Activated T-helper 2 cell treated with anti-CD3 and anti-CD28 coated beads, Interferon-gamma antibody, Interleukin-2, Interleukin-4, amounts not matched to agents 10 μg/mL and 5 μg/mL and 100 μg/mL, durations not matched to agents 14 hours and 24 hours and 36 hours (primary cell): Measurements from ENCODE around the gene GPALPP1. TPM values are rescaled to one million over a fixed set of nuclear protein-coding genes. Genes with fewer than 3 reads are reported as not detected.
A peak's percentile ranks its signal among the peaks of the same experiment; 100 is the strongest.
"Not testable (repeated sequence)": the region's sequence is repeated elsewhere in the genome, so short reads cannot be mapped to it uniquely, and the experiment has no call there.

Experiments used
- DNase-seq: peaks from one replicate; pipeline ENCODE4 v3.0.0; 2021; ENCODE audit warnings: low spot score
- H3K27ac Mint-ChIP-seq: one replicate; pipeline ENCODE4 v1.8.0; 2021; ENCODE audit warnings: mixed read lengths
- H3K27me3 Mint-ChIP-seq: one replicate; pipeline ENCODE4 v1.8.0; 2021; ENCODE audit warnings: low read depth, mixed read lengths
- H3K36me3 Mint-ChIP-seq: one replicate; pipeline ENCODE4 v1.8.0; 2021; ENCODE audit warnings: low read depth, mixed read lengths
- H3K4me1 Mint-ChIP-seq: one replicate; pipeline ENCODE4 v1.8.0; 2021; ENCODE audit warnings: low read depth, mixed read lengths
- H3K4me3 Mint-ChIP-seq: one replicate; pipeline ENCODE4 v1.8.0; 2021; ENCODE audit warnings: low read depth, mild to moderate bottlenecking, moderate library complexity, mixed read lengths
- H3K9me3 Mint-ChIP-seq: one replicate; pipeline ENCODE4 v1.8.0; 2021; ENCODE audit warnings: mixed read lengths
- intact Hi-C: fragments of 100-400 bp; cut with micrococcal nuclease; formaldehyde crosslinking; loops from one replicate; pipeline ENCODE4 v1.15.1; 2023
- total RNA-seq: library from RNA; stranded (reverse); gene quantifications from 2 replicates; pipeline ENCODE4 v1.2.3, GENCODE V29; 2022

GPALPP1 gene
- total RNA-seq, 1 donor from 2014 or later, result 29.1 TPM

DNA sequence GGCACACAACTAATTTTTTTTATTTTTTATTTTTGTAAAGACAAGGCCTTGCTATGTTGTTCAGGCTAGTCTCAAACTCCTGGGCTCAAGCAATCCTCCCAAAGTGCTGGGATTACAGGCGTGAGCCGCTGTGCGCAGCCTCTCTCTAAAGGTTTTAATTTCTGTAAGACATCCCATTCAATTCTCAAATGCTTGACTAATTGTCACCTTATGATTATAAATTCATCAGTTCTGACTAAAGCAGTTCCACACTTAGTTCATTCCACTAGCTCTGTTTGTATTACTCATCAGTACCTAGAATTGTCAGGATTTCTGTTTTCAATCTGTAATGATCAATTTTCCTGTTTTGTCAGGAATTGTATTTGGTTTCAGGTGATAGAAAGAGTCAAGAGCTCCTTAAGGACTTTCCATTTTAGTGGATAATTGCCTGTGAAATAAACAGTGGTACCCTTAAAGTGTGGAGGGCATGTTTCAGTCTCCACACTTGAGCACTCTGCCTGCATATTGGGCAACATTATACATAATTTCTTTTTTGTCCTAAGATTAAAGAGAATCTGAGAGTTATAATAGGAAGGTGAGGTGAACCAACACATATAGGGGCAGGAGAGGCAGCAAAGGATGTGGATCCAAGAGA lies 27.6 kb downstream of the GPALPP1 start:
- H3K4me1 Mint-ChIP-seq, result no peaks in the 10 kb centered on the region
- H3K27me3 Mint-ChIP-seq, result no peaks in the 10 kb centered on the region
- no peak overlapping the region for H3K27ac Mint-ChIP-seq
- H3K4me3 Mint-ChIP-seq, result no peak overlapping the region
- peaks cover 30% of the 10 kb centered on the region for H3K36me3 Mint-ChIP-seq
- intact Hi-C loops, result no loop called here
- no peaks in the 10 kb centered on the region for H3K9me3 Mint-ChIP-seq
- no peak for DNase-seq

DNA sequence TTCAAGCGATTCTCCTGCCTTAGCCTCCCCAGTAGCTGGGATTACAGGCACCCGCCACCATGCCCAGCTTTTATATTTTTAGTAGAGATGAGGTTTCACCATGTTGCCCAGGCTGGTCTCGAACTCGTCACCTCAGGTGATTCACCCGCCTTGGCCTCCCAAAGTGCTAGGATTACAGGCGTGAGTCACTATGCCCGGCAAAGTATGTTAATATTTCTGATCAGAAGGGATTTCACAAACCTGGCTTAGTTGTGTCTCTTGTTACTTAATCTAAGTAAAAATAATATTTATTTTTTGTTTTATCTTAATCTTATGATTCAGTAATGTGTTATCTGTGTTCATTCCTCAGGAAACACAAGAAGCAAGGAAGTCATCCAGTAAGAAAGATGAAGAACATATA lies 30.6 kb downstream of the GPALPP1 start:
- DNase-seq, H3K4me1 Mint-ChIP-seq, H3K27me3 Mint-ChIP-seq, H3K4me3 Mint-ChIP-seq, H3K27ac Mint-ChIP-seq, H3K9me3 Mint-ChIP-seq, intact Hi-C loops: not testable (repeated sequence)
- peaks cover 32% of the 10 kb centered on the region for H3K36me3 Mint-ChIP-seq

DNA sequence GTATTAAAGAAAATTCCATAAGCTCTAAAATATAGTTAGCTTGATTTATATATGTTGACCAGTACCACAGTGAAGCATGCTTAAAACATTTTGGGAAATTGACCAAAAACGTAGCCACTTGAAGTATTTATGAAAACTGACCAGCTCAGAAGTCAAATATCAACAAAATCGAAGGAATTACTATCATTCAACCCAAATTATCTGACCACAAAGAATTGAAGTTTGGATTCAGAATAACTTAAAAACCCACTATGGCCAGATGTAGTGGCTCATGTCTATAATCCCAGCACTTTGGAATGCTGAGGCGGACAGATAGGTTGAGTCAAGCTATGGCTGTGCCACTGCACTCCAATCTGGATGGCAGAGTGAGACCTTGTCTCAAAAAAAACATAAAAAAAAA lies 31.9 kb downstream of the GPALPP1 start:
- intact Hi-C loops, result no loop called here
- Mint-ChIP-seq H3K9me3 (no peaks in the 10 kb centered on the region), H3K27me3 (no peaks in the 10 kb centered on the region), H3K4me3 (no peak overlapping the region), H3K27ac (no peak overlapping the region), H3K36me3 (peaks cover 28% of the 10 kb centered on the region), H3K4me1 (no peaks in the 10 kb centered on the region)
- no peak for DNase-seq

DNA sequence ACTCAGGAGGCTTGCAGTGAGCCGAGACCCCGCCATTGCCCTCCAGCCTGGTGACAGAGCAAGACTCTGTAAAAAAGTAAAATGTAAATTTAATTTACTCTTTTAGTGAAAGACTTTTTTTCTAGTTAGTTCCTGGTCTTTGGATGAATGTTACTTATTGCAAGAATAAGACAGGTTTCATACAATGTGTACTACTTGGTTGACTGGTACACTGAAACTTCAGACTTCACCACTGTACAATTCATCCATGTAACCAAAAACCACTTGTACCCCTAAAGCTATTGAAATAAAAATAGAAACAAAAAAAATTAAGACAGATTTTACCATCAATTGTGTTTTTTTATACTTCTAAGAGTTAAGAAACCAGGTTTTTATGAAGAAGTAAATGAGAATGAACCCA lies 35.5 kb downstream of the GPALPP1 start:
- Mint-ChIP-seq H3K9me3 (no peaks in the 10 kb centered on the region), H3K27me3 (no peaks in the 10 kb centered on the region), H3K4me1 (peaks cover 3% of the 10 kb centered on the region), H3K4me3 (no peak overlapping the region), H3K36me3 (peaks cover 35% of the 10 kb centered on the region), H3K27ac (no peak overlapping the region)
- intact Hi-C loops, result no loop called here
- DNase-seq, result no peak

DNA sequence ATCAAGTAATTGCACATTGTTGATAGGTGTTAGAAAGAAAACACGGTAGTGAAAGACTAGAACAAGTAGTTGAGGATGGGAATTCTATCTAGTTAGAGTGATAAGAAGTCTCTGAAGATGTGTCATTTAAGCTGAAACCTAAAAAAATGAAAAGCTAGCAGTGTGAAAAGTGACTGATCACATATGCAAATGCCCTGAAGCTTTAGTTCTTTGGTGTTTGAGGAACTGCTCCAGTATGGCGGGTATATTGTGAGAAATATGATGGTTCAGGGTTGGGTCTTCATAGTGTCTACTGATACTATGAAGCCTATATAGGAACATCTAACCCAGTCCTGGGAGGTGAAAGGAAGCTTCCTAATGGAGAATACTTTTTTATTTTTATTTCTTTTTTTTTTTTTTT lies 45.0 kb downstream of the GPALPP1 start:
- no peak for DNase-seq
- H3K27ac Mint-ChIP-seq, result no peak overlapping the region
- intact Hi-C loops, result no loop called here
- no peaks in the 10 kb centered on the region for H3K27me3 Mint-ChIP-seq
- peaks cover 10% of the 10 kb centered on the region for H3K36me3 Mint-ChIP-seq
- H3K4me1 Mint-ChIP-seq, result no peaks in the 10 kb centered on the region
- no peak overlapping the region for H3K4me3 Mint-ChIP-seq
- H3K9me3 Mint-ChIP-seq, result no peaks in the 10 kb centered on the region

DNA sequence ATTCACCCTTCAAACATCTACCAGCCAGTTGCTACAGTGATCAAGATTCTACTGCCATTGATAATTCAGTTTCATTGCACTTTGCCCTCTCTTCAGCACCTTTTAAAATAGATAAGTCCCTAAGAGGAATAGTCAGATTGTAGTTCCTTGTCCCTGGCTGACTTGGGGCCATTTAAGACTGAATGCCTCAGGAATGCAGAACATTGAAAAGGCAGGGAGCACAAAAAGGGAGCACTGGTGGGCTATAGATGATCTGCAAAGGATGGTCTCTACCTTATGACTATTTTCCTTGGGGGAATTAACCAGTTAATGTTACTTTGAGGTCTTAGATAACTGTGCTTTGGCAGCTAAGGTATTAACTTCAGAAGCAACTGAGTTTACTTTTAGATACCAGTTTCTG lies 46.9 kb downstream of the GPALPP1 start:
- intact Hi-C loops, result no loop called here
- Mint-ChIP-seq H3K36me3 (peaks cover 10% of the 10 kb centered on the region), H3K4me1 (no peaks in the 10 kb centered on the region), H3K4me3 (no peak overlapping the region), H3K27me3 (no peaks in the 10 kb centered on the region), H3K9me3 (no peaks in the 10 kb centered on the region), H3K27ac (no peak overlapping the region)
- DNase-seq, result no peak

DNA sequence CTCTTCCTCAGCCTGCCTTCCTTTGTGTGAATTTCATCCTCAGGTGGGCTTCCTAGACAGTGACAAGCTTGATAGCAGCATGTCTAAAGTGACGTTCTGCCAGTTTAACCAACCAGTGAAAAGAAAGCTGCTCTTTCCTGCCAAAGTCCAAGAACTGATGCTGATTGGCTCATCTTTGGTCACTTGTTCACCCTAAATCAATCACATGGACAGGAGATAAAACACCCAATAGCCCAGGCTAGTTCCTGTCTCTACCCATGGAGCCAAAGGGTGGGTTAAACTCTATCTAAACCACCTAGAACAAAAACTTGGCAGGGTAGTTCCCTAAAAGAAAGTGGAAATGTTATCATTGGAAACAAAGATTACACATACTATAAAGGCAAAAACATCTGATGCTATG lies 50.8 kb downstream of the GPALPP1 start:
- no peaks in the 10 kb centered on the region for H3K9me3 Mint-ChIP-seq
- no peaks in the 10 kb centered on the region for H3K4me1 Mint-ChIP-seq
- no peak overlapping the region for H3K4me3 Mint-ChIP-seq
- H3K27me3 Mint-ChIP-seq, result peaks cover 12% of the 10 kb centered on the region
- intact Hi-C loops, result no loop called here
- DNase-seq, result no peak
- H3K27ac Mint-ChIP-seq, result no peak overlapping the region
- no peaks in the 10 kb centered on the region for H3K36me3 Mint-ChIP-seq

DNA sequence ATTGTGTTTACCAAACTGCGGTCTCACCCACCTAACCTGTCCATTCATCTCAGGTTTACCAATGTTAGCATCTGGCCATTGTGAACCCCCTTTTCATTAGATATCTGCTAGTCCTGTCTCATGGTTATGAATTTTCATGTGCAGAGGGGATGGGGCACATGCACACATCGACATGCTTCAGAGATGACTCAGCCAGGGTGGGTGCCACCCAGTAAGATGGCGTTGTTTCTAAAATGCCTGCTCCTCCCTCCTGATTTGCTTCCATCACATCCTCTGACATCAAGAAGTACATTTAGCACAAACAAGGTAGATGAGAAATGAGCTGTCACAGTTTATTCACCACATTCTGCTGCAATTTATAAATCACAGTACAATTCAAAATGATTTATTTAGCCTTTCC lies 51.3 kb downstream of the GPALPP1 start:
- Mint-ChIP-seq H3K4me3 (no peak overlapping the region), H3K36me3 (no peaks in the 10 kb centered on the region), H3K9me3 (no peaks in the 10 kb centered on the region), H3K27me3 (peaks cover 12% of the 10 kb centered on the region), H3K4me1 (no peaks in the 10 kb centered on the region), H3K27ac (no peak overlapping the region)
- no peak for DNase-seq
- intact Hi-C loops, result no loop called here

DNA sequence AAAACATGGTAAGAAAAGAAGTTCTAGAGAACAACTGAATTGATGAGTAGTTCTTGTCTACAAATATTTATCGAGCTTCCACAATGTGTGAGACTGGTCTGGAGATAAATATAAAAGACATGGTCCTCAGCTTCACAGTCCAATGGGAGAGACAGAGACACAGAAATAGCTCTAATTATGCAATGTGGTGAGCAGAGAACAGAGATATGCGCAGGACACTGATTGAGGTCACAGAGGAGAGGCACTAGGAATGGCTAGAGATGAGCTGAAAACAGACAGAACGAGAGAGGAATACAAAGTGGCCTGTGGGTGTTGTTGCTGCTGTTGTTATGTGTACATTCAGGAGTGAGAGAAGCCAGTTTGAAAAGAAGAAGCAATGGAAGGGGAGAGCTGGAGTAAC lies 53.2 kb downstream of the GPALPP1 start:
- Mint-ChIP-seq H3K9me3 (no peaks in the 10 kb centered on the region), H3K27ac (no peak overlapping the region), H3K4me3 (no peak overlapping the region), H3K27me3 (peaks cover 26% of the 10 kb centered on the region), H3K36me3 (no peaks in the 10 kb centered on the region), H3K4me1 (peaks cover 4% of the 10 kb centered on the region)
- intact Hi-C loops, result no loop called here
- no peak for DNase-seq

DNA sequence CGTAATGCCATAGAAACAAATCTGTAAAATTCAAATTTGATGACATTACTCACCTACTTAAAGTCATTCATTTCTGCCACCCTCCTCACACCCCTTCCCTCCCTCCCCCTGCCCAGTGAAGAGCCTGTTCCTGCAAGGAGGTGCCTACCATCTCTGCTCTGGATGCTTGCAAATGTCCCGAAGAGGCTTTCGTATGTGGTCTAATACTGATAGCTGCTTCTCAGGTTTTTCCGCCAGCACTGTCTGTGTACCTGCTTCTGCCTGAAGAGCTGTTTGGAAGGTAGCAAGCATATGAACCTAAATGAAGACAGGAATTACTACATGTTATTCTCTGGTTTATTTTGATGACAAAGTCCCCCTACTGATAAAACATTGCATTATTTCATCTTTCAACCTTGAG lies 57.1 kb downstream of the GPALPP1 start:
- Mint-ChIP-seq H3K4me3 (peak overlapping the region; percentile 72), H3K4me1 (peaks cover 18% of the 10 kb centered on the region), H3K9me3 (no peaks in the 10 kb centered on the region), H3K27ac (no peak overlapping the region), H3K36me3 (no peaks in the 10 kb centered on the region), H3K27me3 (peaks cover 48% of the 10 kb centered on the region)
- intact Hi-C loops, result loop anchor here (2.0 to 5.0 kb wide), 2 partner anchors 161 to 348 kb away; no protein-coding TSS in a partner anchor
- DNase-seq, result no peak

DNA sequence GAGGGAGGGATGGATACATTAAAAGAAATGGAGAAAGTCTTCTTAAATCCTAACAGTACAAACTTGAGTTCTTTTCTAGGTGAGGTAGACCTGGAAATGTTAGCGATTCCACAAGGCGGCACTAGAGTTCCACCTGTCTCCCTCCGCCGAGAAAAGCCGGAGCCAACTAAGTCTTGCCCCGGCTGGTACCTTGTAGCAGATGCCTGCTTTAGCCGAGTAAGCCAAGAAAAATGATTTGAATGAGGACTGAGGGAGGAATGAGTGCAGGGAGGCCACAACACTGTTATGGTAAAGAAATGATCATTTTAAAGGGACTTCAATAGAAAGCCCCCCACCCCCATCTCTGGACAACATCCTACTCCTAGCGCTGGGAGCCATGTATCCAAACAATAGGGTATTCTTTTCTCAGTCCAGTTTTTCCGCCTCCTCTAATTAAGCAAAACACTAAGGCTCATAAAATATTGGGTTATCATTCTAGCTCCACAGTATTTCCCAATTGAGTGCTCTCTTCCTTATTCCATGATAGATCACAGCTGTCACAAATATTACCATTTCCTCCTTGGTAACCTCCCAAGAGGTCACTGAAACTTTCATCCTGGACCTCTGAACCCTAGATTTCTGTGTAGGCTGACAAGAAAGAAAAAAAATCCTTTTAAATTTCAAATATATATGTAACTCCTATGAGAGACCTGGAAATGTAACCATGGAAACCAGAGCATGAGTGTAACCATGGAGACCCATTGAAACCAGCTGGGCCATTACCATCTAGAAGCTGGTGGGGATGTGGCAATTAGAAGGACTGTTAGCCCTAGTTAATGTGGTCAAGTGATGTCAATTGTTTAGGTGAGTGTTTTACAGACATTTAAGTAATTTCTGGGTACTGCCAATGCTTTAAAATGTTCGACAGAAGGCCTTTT lies 58.3 kb downstream of the GPALPP1 start:
- DNase-seq, result peak; percentile 63
- Mint-ChIP-seq H3K9me3 (no peaks in the 10 kb centered on the region), H3K4me3 (peak overlapping the region; percentile 72), H3K27me3 (peaks cover 56% of the 10 kb centered on the region), H3K36me3 (no peaks in the 10 kb centered on the region), H3K4me1 (peaks cover 18% of the 10 kb centered on the region), H3K27ac (no peak overlapping the region)
- intact Hi-C loops, result loop anchor here (1.0 to 5.0 kb wide), 5 partner anchors 73 to 347 kb away; partner anchors contain the start of gene GTF2F2

DNA sequence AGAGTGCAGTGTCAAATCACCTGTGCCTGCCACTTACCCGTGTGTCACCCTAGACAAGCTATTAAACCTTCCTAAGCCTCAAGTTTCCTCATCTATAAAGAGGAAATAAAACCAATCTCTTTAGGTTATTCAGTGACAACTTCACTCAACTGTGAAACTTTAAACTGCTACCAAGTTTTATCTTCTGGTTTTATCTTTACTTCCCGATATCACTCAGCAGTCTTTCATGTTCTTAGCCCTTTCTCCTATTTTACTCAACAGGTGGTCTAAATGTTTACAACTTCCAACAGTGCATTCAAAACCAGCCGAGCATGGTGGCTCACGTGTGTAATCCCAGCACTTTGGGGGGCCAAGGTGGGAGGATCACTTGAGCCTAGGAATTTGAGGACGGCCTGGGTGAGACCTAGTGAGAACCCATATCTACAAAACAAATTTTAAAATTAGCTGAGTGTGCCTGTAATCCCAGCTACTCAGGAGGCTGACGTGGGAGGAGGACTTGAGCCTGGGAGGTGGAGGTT lies 59.6 kb downstream of the GPALPP1 start:
- H3K27me3 Mint-ChIP-seq, result peaks cover 59% of the 10 kb centered on the region
- peak overlapping the region; percentile 11 for H3K27ac Mint-ChIP-seq
- H3K9me3 Mint-ChIP-seq, result no peaks in the 10 kb centered on the region
- intact Hi-C loops, result loop anchor here (2.0 to 5.0 kb wide), 2 partner anchors 72 to 158 kb away; partner anchors contain the start of gene GTF2F2
- H3K4me1 Mint-ChIP-seq, result peaks cover 18% of the 10 kb centered on the region
- no peaks in the 10 kb centered on the region for H3K36me3 Mint-ChIP-seq
- H3K4me3 Mint-ChIP-seq, result no peak overlapping the region
- DNase-seq, result no peak

DNA sequence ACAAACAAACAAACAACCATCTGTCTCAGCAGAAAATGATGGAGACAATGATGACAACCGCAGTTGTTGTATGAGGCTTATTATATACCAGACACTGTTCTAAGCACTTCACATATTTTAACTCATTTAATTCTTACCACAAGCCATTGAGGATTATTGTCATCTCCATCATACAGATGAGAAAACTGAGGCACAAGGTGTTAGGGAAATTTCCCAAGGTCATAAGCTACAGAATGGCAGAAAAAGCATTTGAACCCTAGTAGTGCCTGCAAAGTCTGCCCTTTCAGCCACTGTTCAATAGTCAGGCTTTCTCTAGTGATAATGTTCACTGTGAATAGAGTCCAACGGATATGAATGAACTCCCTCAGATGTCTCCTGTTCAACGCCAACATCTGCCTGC lies 60.1 kb downstream of the GPALPP1 start:
- no peak overlapping the region for H3K4me3 Mint-ChIP-seq
- no peak for DNase-seq
- peaks cover 62% of the 10 kb centered on the region for H3K27me3 Mint-ChIP-seq
- H3K4me1 Mint-ChIP-seq, result peaks cover 18% of the 10 kb centered on the region
- intact Hi-C loops, result loop anchor here (2.0 to 5.0 kb wide), 2 partner anchors 71 to 158 kb away; partner anchors contain the start of gene GTF2F2
- H3K36me3 Mint-ChIP-seq, result no peaks in the 10 kb centered on the region
- no peaks in the 10 kb centered on the region for H3K9me3 Mint-ChIP-seq
- H3K27ac Mint-ChIP-seq, result no peak overlapping the region
